Loucy (cell line): ENCODE data around the gene ANKRD34A.

ENCODE experiments used
- H2AFZ ChIP-seq: fragments of 200-600 bp; sonication (generic); 2 replicates; pipeline ENCODE4 v1.6.0; 2016; ENCODE audit warnings: antibody characterized with exemption, mild to moderate bottlenecking, low read length, moderate library complexity
- H3F3A ChIP-seq: fragments of 200-600 bp; 2 replicates; pipeline ENCODE4 v1.6.0; 2016; ENCODE audit warnings: antibody characterized with exemption, low read depth, mild to moderate bottlenecking
- H3K27me3 ChIP-seq: fragments of 200-600 bp; sonication (generic); 2 replicates; pipeline ENCODE4 v1.6.1; 2014; ENCODE audit warnings: low read length, mild to moderate bottlenecking; ENCODE audit not compliant: insufficient read depth, poor library complexity, severe bottlenecking
- H3K36me3 ChIP-seq: fragments of 200-600 bp; sonication (generic); 2 replicates; pipeline ENCODE4 v1.6.1; 2016; ENCODE audit warnings: low read length; ENCODE audit not compliant: insufficient read depth
- H3K4me1 ChIP-seq: fragments of 200-600 bp; sonication (generic); 2 replicates; pipeline ENCODE4 v1.5.1; 2014; ENCODE audit warnings: low read length, mild to moderate bottlenecking; ENCODE audit not compliant: insufficient read depth, poor library complexity, severe bottlenecking
- H3K4me2 ChIP-seq: fragments of 200-600 bp; sonication (generic); 2 replicates; pipeline ENCODE4 v1.6.0; 2014; ENCODE audit warnings: antibody characterized with exemption, low read length, low read depth, mild to moderate bottlenecking; ENCODE audit not compliant: poor library complexity, severe bottlenecking
- H3K4me3 ChIP-seq: fragments of 200-600 bp; sonication (generic); 2 replicates; pipeline ENCODE4 v1.5.1; 2014; ENCODE audit warnings: low read length, mild to moderate bottlenecking, mixed read lengths; ENCODE audit not compliant: poor library complexity, severe bottlenecking
- H3K79me2 ChIP-seq: fragments of 200-600 bp; sonication (generic); 2 replicates; pipeline ENCODE4 v1.6.1; 2014; ENCODE audit warnings: low read length; ENCODE audit not compliant: insufficient read depth
- H3K9ac ChIP-seq: fragments of 200-600 bp; sonication (generic); 2 replicates; pipeline ENCODE4 v1.6.0; 2014; ENCODE audit warnings: mild to moderate bottlenecking, low read depth, low read length, moderate library complexity; ENCODE audit not compliant: poor library complexity, severe bottlenecking
- H3K9me2 ChIP-seq: fragments of 200-600 bp; sonication (generic); replicated peaks from 2 replicates; pipeline ENCODE4 v1.6.1; 2016; ENCODE audit warnings: low read depth, low read length, mixed read lengths
- H3K9me3 ChIP-seq: fragments of 200-600 bp; sonication (generic); 2 replicates; pipeline ENCODE4 v1.6.1; 2014; ENCODE audit warnings: mild to moderate bottlenecking, antibody characterized with exemption, low read length, low read depth; ENCODE audit not compliant: insufficient read depth
- H4K20me1 ChIP-seq: fragments of 200-600 bp; sonication (generic); 2 replicates; pipeline ENCODE4 v1.6.0; 2014; ENCODE audit warnings: antibody characterized with exemption, low read length, mild to moderate bottlenecking; ENCODE audit not compliant: insufficient read depth, poor library complexity, severe bottlenecking
- CTCF ChIP-seq: fragments of 200-600 bp; sonication (generic); conservative IDR thresholded peaks from 2 replicates; pipeline ENCODE4 v1.5.1; 2014; ENCODE audit warnings: mild to moderate bottlenecking, antibody characterized with exemption, low read length
- EZH2phosphoT487 ChIP-seq: fragments of 200-600 bp; IDR thresholded peaks from 2 replicates; pipeline ENCODE4 v1.6.1; 2018; ENCODE audit warnings: antibody characterized with exemption, mild to moderate bottlenecking, moderate library complexity, borderline replicate concordance

Gene ANKRD34A

GRCh38 chr1:145994391-145995120, 30.2 kb upstream of the ANKRD34A start:
- H4K20me1 ChIP-seq = peaks cover 43% of the 10 kb centered on the region
- peak overlapping the region; percentile 91 for H3K4me2 ChIP-seq
- peaks cover 34% of the 10 kb centered on the region for H3K4me1 ChIP-seq
- no peaks in the 10 kb centered on the region for H3K9me3 ChIP-seq
- peak overlapping the region; percentile 98 for H3K4me3 ChIP-seq
- no peaks in the 10 kb centered on the region for H3K9me2 ChIP-seq
- TF ChIP-seq EZH2phosphoT487 = no peak
- no peak for TF ChIP-seq CTCF
- peak overlapping the region; percentile 100 for H3K9ac ChIP-seq
- peaks cover 29% of the 10 kb centered on the region; the same call in 1 of the 2 replicates for H3K36me3 ChIP-seq
- peaks cover 20% of the 10 kb centered on the region for H3F3A ChIP-seq
- H3K27me3 ChIP-seq = peaks cover 9% of the 10 kb centered on the region
- no peak overlapping the region for H2AFZ ChIP-seq
- peaks cover 51% of the 10 kb centered on the region for H3K79me2 ChIP-seq

- Histone ChIP-seq H2AFZ (no peak overlapping the region), H3K4me2 (peak overlapping the region; percentile 91), H3K27me3 (peaks cover 9% of the 10 kb centered on the region), H3K4me1 (peaks cover 29% of the 10 kb centered on the region), H3K9ac (peak overlapping the region; percentile 100), H3K4me3 (peak overlapping the region; percentile 98), H4K20me1 (peaks cover 43% of the 10 kb centered on the region), H3K9me2 (no peaks in the 10 kb centered on the region), H3K79me2 (peaks cover 51% of the 10 kb centered on the region), H3K36me3 (peaks cover 29% of the 10 kb centered on the region; the same call in 1 of the 2 replicates), H3F3A (peaks cover 18% of the 10 kb centered on the region), H3K9me3 (no peaks in the 10 kb centered on the region)
- TF ChIP-seq CTCF = no peak
- TF ChIP-seq EZH2phosphoT487 = no peak
Measured at GRCh38 chr1:145993618-145994390, 29.4 kb upstream of the ANKRD34A start.

- Histone ChIP-seq H3K79me2 (peaks cover 51% of the 10 kb centered on the region), H3K27me3 (peaks cover 9% of the 10 kb centered on the region), H3K9me2 (no peaks in the 10 kb centered on the region), H3F3A (peaks cover 18% of the 10 kb centered on the region), H3K4me1 (peaks cover 26% of the 10 kb centered on the region), H3K36me3 (peaks cover 29% of the 10 kb centered on the region; the same call in 1 of the 2 replicates), H3K9me3 (no peaks in the 10 kb centered on the region), H3K9ac (peak overlapping the region; percentile 100), H4K20me1 (peaks cover 43% of the 10 kb centered on the region), H2AFZ (no peak overlapping the region), H3K4me3 (peak overlapping the region; percentile 98), H3K4me2 (peak overlapping the region; percentile 91)
- TF ChIP-seq EZH2phosphoT487 = no peak
- no peak for TF ChIP-seq CTCF
Measured at GRCh38 chr1:145992958-145993617, 28.7 kb upstream of the ANKRD34A start.
